ENCODE measurements around the gene NT5C2.
"Not testable (repeated sequence)": the region's sequence is repeated elsewhere in the genome, so short reads cannot be mapped to it uniquely, and the experiment has no call there.

DNA sequence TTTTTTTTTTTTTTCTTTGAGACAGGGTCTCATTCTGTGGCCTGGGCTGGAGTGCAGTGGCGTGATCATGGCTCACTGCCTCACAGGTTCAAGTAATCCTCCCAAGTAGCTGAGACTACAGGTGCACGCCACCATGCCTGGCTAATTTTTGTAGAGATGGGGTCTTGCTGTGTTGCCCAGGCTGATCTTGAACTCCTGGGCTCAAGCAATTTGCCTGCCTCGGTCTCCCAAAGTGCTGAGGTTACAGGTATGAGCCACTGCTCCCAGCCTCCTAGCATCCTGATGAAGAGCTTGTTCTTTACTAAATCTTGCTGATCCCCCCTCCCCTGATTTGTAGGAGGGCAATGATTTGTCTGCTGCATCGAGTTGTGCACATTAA, 126.0 kb downstream of the NT5C2 start:
- TF ChIP-seq, protein P1, sequence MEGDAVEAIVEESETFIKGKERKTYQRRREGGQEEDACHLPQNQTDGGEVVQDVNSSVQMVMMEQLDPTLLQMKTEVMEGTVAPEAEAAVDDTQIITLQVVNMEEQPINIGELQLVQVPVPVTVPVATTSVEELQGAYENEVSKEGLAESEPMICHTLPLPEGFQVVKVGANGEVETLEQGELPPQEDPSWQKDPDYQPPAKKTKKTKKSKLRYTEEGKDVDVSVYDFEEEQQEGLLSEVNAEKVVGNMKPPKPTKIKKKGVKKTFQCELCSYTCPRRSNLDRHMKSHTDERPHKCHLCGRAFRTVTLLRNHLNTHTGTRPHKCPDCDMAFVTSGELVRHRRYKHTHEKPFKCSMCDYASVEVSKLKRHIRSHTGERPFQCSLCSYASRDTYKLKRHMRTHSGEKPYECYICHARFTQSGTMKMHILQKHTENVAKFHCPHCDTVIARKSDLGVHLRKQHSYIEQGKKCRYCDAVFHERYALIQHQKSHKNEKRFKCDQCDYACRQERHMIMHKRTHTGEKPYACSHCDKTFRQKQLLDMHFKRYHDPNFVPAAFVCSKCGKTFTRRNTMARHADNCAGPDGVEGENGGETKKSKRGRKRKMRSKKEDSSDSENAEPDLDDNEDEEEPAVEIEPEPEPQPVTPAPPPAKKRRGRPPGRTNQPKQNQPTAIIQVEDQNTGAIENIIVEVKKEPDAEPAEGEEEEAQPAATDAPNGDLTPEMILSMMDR (IDR thresholded peaks at IDR 0.05), result not testable (repeated sequence)
- not testable (repeated sequence) for TF ChIP-seq SP1 (CRISPR knock-in tag; conservative IDR thresholded peaks at IDR 0.05)
